ENCODE measurements around the gene ZNF816.
"Not testable (repeated sequence)": the region's sequence is repeated elsewhere in the genome, so short reads cannot be mapped to it uniquely, and the experiment has no call there.

The ZNF816 gene

DNA sequence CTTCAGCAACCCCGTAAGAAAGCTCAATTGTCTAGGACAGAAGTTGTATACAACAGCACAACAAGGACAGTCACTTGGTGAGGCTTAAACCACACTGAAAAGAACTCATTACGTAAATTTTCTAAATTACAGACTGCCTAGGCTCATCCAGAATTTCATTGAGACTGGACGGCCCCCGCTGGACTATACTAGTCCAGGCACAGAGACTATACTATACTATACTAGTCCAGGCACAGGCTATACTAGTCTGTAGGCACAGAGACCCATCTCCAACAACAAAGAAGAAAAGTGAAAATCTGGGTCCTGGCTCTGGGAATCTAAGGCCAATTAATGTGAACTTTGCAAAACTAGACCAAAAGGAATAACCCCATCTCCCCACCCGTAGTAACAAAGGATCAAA is 700 bp downstream of the ZNF816 start:
- peak overlapping the region; percentile 55 for H2AFZ ChIP-seq (ENCODE audit: low read length, unreplicated experiment)
- peak overlapping the region; percentile 49 for H3K27ac ChIP-seq (ENCODE audit: low read depth, low read length)
- peaks cover 10% of the 10 kb centered on the region for H3K79me2 ChIP-seq (ENCODE audit: control insufficient read depth, insufficient read depth, low read length, unreplicated experiment)
- no peaks in the 10 kb centered on the region for H3K36me3 ChIP-seq (ENCODE audit: insufficient read depth, low read length)
- peaks cover 7% of the 10 kb centered on the region for H3K4me1 ChIP-seq (ENCODE audit: control insufficient read depth, insufficient read depth, low read length, unreplicated experiment)
- H3K4me3 ChIP-seq (ENCODE audit: low read depth, low read length), result peak overlapping the region; percentile 94
- no peaks in the 10 kb centered on the region for H3K27me3 ChIP-seq (ENCODE audit: insufficient read depth, low read length)

DNA sequence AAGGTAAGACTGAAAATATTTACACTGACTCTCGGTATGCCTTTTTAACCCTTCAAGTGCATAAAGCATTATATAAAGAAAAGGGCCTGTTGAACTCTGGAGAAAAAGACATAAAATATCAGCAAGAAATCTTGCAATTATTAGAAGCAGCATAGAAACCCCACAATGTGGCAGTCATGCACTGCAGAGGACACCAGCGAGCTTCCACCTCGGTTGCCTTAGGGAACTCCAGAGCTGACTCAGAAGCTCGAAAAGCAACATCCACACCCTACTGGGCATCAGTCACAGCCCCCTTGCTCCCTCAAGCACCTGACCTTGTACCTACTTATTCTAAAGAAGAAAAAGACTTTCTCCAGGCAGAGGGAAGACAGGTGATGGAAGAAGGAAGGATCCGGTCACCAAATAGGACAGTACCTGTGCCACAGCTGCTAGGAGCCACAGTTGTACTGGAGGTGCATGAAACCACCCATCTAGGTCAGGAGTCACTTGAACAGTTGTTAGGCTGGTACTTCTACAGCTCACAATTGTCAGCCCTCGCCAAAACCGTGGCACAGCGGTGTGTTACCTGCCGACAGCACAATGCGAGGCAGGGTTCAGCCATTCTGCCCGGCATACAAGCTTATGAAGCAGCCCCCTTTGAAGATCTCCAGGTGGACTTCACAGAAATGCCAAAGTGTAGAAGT is 2.9 kb downstream of the ZNF816 start:
- Histone ChIP-seq H3K27me3 (ENCODE audit: insufficient read depth, low read length) (no peaks in the 10 kb centered on the region), H2AFZ (ENCODE audit: low read length, unreplicated experiment) (no peak overlapping the region), H3K27ac (ENCODE audit: low read depth, low read length) (no peak overlapping the region), H3K36me3 (ENCODE audit: insufficient read depth, low read length) (peaks cover 7% of the 10 kb centered on the region; the same call in 1 of the 2 replicates), H3K4me3 (ENCODE audit: low read depth, low read length) (no peak overlapping the region), H3K79me2 (ENCODE audit: control insufficient read depth, insufficient read depth, low read length, unreplicated experiment) (peaks cover 10% of the 10 kb centered on the region), H3K4me1 (ENCODE audit: control insufficient read depth, insufficient read depth, low read length, unreplicated experiment) (peaks cover 7% of the 10 kb centered on the region)

DNA sequence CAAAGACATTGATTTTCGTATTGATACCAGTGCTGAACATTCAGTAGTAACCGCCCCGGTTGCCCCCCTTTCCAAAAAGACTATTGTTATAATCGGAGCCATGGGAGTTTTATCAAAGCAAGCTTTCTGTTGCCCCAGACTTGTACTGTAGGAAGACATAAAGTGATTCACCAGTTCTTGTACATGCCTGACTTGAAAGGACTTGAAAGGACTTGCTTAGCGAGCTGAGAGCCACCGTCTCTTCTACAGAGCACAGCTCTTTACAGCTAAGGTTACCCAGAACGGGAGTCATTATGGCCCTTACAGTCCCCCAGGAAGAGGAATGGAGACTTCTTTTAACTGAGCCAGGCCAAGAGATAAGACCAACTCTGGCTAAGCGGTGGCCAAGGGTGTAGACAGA is 5.1 kb downstream of the ZNF816 start:
- no peak overlapping the region for H3K27ac ChIP-seq (ENCODE audit: low read depth, low read length)
- H2AFZ ChIP-seq (ENCODE audit: low read length, unreplicated experiment), result no peak overlapping the region
- peaks cover 10% of the 10 kb centered on the region for H3K79me2 ChIP-seq (ENCODE audit: control insufficient read depth, insufficient read depth, low read length, unreplicated experiment)
- H3K4me3 ChIP-seq (ENCODE audit: low read depth, low read length), result no peak overlapping the region
- H3K36me3 ChIP-seq (ENCODE audit: insufficient read depth, low read length), result peaks cover 20% of the 10 kb centered on the region
- H3K27me3 ChIP-seq (ENCODE audit: insufficient read depth, low read length), result no peaks in the 10 kb centered on the region
- H3K4me1 ChIP-seq (ENCODE audit: control insufficient read depth, insufficient read depth, low read length, unreplicated experiment), result peaks cover 7% of the 10 kb centered on the region

DNA sequence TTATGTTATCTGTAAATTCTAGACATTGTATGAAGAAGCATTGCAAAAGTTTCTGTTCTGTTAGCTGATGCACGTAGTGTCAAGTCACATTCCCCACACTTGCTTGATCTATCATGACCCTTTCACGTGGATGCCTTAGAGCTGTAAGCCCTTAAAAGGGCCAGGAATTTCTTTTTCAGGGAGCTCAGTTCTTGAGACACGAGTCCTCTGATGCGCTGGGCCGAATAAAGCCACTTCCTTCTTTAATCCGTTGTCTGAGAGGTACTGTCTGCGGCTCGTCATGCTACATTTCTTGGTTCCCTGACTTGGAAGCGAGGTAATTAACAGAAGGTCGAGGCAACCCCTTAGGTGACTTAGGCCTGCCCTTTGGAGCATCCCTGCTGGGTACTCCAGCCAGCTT is 5.8 kb downstream of the ZNF816 start:
- no peak overlapping the region for H3K4me3 ChIP-seq (ENCODE audit: low read depth, low read length)
- H2AFZ ChIP-seq (ENCODE audit: low read length, unreplicated experiment), result no peak overlapping the region
- H3K79me2 ChIP-seq (ENCODE audit: control insufficient read depth, insufficient read depth, low read length, unreplicated experiment), result peaks cover 10% of the 10 kb centered on the region
- no peak overlapping the region for H3K27ac ChIP-seq (ENCODE audit: low read depth, low read length)
- peaks cover 7% of the 10 kb centered on the region for H3K4me1 ChIP-seq (ENCODE audit: control insufficient read depth, insufficient read depth, low read length, unreplicated experiment)
- no peaks in the 10 kb centered on the region for H3K27me3 ChIP-seq (ENCODE audit: insufficient read depth, low read length)
- peaks cover 26% of the 10 kb centered on the region for H3K36me3 ChIP-seq (ENCODE audit: insufficient read depth, low read length)

DNA sequence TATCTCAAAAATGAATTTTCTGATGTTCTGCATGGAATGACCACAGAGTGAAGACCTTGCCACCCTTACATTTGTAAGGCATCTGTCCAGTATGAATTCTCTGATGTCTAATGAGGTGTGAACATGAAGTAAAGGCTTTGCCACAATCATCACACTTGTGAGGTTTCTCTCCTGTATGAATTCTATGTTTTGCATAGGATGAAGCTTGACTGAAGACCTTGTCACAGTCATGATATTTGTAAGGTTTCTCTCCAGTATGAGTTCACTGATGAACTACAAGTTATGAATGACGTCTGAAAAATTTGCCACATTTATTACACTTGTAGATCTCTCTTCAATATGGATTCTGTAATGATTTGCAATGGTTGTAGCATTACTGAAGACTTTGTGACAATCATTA is 13.3 kb downstream of the ZNF816 start:
- Histone ChIP-seq H3K79me2 (ENCODE audit: control insufficient read depth, insufficient read depth, low read length, unreplicated experiment) (no peaks in the 10 kb centered on the region), H3K27me3 (ENCODE audit: insufficient read depth, low read length) (no peaks in the 10 kb centered on the region), H3K4me3 (ENCODE audit: low read depth, low read length) (no peak overlapping the region), H2AFZ (ENCODE audit: low read length, unreplicated experiment) (no peak overlapping the region), H3K27ac (ENCODE audit: low read depth, low read length) (no peak overlapping the region), H3K36me3 (ENCODE audit: insufficient read depth, low read length) (peaks cover 35% of the 10 kb centered on the region), H3K4me1 (ENCODE audit: control insufficient read depth, insufficient read depth, low read length, unreplicated experiment) (no peaks in the 10 kb centered on the region)

DNA sequence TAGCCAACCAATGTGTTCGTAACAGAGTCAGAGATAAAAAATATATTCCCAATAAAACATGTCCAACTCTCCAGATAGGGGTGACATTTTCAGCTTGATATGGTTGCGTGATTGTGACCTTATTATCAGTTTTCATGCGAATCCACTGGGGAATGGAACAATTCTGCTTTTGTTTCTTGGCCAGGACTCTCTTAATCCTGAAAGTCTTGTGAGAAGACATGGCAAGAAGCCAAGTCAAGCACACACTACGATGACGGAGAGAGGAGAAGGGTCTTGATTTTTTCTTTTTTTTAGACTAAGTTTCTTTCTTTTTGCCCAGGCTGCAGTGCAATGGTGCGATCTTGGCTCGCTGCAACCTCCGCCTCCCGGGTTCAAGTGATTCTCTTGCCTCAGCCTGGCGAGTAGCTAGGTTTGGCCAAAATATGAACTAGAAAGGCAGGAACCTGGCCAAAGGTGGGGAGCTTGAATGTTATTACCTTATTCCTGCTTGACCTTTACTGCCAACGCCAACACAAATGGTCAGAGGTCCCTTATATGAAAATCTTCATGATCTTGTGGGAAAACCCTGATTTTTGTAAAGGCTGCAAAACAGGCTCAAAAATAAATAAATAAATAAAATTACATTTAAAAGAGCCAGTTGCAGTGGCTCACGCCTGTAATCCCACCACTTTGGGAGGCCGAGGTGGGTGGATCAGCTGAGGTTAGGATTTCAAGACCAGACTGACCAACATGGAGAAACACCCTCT is 14.5 kb downstream of the ZNF816 start:
- no peaks in the 10 kb centered on the region for H3K27me3 ChIP-seq (ENCODE audit: insufficient read depth, low read length)
- no peak overlapping the region for H3K4me3 ChIP-seq (ENCODE audit: low read depth, low read length)
- H3K36me3 ChIP-seq (ENCODE audit: insufficient read depth, low read length), result peaks cover 30% of the 10 kb centered on the region
- no peak overlapping the region for H2AFZ ChIP-seq (ENCODE audit: low read length, unreplicated experiment)
- H3K79me2 ChIP-seq (ENCODE audit: control insufficient read depth, insufficient read depth, low read length, unreplicated experiment), result no peaks in the 10 kb centered on the region
- no peak overlapping the region for H3K27ac ChIP-seq (ENCODE audit: low read depth, low read length)
- no peaks in the 10 kb centered on the region for H3K4me1 ChIP-seq (ENCODE audit: control insufficient read depth, insufficient read depth, low read length, unreplicated experiment)

DNA sequence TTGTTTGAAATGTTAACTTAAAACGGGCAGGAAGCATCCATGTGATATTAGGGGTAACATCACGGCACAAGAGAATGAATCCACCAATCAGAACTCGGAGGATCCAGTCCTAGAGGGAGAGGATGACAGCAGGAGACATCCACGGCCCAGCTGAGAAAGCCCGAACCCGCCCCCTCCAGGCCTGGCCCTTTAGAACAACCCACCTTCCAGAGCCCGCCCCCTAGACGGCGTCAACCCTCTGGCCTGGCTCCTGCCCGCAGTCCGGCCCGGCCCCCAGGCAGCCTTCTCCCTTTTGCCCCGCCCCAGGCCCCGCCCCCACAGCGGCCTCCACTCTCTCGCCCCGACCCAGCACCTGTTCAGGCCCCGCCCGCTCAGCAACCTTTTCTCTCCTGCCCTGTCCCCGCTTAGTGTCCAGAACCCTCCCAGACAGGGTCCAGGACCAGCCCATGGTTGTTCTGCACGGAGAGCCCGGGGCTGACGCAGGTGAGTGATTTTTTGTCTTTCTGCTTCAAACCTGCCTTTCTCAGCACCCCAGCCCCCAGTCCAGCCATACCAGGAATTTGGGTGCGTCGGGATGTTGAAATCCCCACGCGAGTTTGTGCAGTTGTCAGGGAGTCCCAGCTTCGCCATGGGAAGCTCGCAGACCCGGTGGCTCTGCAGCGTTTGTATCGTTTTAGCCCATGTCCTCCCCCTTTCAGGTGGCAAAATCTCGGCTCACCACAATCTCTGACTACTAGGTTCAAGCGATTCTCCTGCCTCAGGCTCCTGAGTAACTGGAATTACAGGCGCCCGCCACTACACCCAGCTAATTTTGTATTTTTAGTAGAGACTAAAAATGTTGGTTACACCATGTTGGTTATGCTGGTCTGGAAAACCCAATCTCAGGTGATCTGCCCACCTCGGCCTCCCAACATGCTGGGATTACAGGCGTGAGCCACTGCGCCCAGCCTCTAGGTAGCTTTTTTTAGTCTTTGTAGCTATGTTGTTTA is 16.1 kb downstream of the ZNF816 start:
- H3K27ac ChIP-seq (ENCODE audit: low read depth, low read length), result no peak overlapping the region
- no peak overlapping the region for H3K4me3 ChIP-seq (ENCODE audit: low read depth, low read length)
- H3K4me1 ChIP-seq (ENCODE audit: control insufficient read depth, insufficient read depth, low read length, unreplicated experiment), result no peaks in the 10 kb centered on the region
- no peaks in the 10 kb centered on the region for H3K79me2 ChIP-seq (ENCODE audit: control insufficient read depth, insufficient read depth, low read length, unreplicated experiment)
- peaks cover 15% of the 10 kb centered on the region for H3K36me3 ChIP-seq (ENCODE audit: insufficient read depth, low read length)
- no peaks in the 10 kb centered on the region for H3K27me3 ChIP-seq (ENCODE audit: insufficient read depth, low read length)
- H2AFZ ChIP-seq (ENCODE audit: low read length, unreplicated experiment), result no peak overlapping the region

DNA sequence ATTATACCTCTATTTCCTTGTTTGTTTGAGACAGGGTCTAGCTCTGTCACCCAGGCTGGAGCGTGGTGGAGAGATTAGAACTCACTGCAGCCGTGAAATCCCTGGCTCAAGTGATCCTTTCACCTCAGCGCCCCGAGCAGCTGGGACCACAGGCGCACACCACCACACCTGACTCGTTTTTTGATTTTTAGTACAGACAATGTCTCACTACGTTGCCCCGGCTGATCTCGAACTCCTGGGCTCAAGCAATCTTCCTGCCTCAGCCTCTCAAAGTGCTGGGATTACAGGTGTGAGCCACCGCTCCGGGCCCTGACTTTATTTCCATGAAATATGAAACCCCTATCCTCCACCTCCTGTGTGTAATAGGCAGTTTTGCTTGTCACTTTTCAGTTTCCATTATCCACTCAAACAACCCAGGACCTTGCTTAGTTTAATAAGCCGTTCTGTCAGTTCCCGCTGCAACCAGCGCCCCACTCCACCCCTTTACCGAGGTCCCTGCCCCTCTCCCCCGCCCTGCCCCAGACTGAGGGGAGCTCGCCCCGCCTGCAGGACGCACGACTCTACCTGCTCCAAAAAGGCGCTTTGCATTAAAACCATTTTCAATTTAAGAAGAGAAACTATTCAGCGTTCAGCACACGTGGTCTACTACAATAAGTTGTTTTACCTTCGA is 16.9 kb downstream of the ZNF816 start:
- no peaks in the 10 kb centered on the region for H3K4me1 ChIP-seq (ENCODE audit: control insufficient read depth, insufficient read depth, low read length, unreplicated experiment)
- no peak overlapping the region for H3K4me3 ChIP-seq (ENCODE audit: low read depth, low read length)
- peaks cover 8% of the 10 kb centered on the region for H3K36me3 ChIP-seq (ENCODE audit: insufficient read depth, low read length)
- H3K27ac ChIP-seq (ENCODE audit: low read depth, low read length), result no peak overlapping the region
- H3K27me3 ChIP-seq (ENCODE audit: insufficient read depth, low read length), result no peaks in the 10 kb centered on the region
- no peaks in the 10 kb centered on the region for H3K79me2 ChIP-seq (ENCODE audit: control insufficient read depth, insufficient read depth, low read length, unreplicated experiment)
- H2AFZ ChIP-seq (ENCODE audit: low read length, unreplicated experiment), result no peak overlapping the region

DNA sequence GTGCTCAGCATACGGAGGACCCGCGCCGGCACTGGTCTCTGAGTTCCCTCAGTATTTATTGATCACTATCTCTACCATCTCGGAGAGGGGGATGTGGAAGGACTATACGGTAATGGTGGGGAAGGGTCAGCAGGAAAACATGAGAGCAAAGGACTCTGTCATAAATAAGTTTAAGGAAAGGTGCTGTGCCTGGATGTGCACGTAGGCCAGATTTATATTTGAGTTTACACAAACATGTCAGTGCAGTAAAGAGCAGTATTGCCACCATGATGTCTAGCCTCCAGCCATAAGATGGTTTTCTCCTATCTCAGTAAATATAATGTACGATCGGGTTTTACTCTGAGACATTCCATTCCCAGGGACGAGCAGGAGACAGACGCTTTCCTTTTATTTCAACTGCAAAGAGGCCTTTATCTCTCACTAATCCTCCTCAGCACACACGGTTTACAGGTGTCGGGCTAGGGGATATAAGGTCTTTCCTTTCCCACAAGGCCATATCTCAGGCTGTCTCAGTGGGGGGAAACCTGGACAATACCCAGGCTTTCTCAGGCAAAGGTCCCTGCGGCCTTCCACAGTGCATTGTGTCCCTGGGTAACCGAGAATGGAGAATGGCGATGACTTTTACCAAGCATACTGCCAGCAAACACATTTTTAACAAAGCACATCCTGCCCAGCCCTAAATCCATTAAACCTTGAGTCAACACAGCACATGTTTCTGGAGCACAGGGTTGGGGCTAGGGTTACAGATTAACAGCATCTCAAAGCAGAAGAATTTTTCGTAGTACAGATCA is 17.8 kb downstream of the ZNF816 start:
- not testable (repeated sequence) for H3K4me1 ChIP-seq (ENCODE audit: control insufficient read depth, insufficient read depth, low read length, unreplicated experiment); H3K27me3 ChIP-seq (ENCODE audit: insufficient read depth, low read length); H3K79me2 ChIP-seq (ENCODE audit: control insufficient read depth, insufficient read depth, low read length, unreplicated experiment); H3K4me3 ChIP-seq (ENCODE audit: low read depth, low read length); H3K36me3 ChIP-seq (ENCODE audit: insufficient read depth, low read length); H3K27ac ChIP-seq (ENCODE audit: low read depth, low read length); H2AFZ ChIP-seq (ENCODE audit: low read length, unreplicated experiment)
